ENCODE results near the gene MMP24OS. TPM values are rescaled to one million over a fixed set of nuclear protein-coding genes. Genes with fewer than 3 reads are reported as not detected.

The MMP24OS gene
- total RNA-seq, 2 experiments from 2014 or later: 26.4 to 29.2 TPM

Other genes with a start within 250 kb of the MMP24OS start
- 10 to 100 TPM; 49.6 to 51.7 TPM for gene TRPC4AP, start 185.3 kb downstream of the MMP24OS start, total RNA-seq
- 10 to 100 TPM; 15.5 to 15.8 TPM for gene EDEM2, start 130.8 kb downstream of the MMP24OS start, total RNA-seq
- gene PROCR, start 106.0 kb downstream of the MMP24OS start, total RNA-seq: 1 to 10 TPM; 1.5 to 1.7 TPM
- gene MMP24, start 51.4 kb downstream of the MMP24OS start, total RNA-seq: not detected
- 10 to 100 TPM; 93.0 to 94.7 TPM for gene EIF6, start 6.7 kb upstream of the MMP24OS start, total RNA-seq
- gene FAM83C, start 14.3 kb upstream of the MMP24OS start, total RNA-seq: not detected
- 10 to 100 TPM; 47.4 to 48.5 TPM for gene UQCC1, start 133.9 kb upstream of the MMP24OS start, total RNA-seq
- gene GDF5, start 160.1 kb upstream of the MMP24OS start, total RNA-seq: not detected
- 10 to 100 TPM; 43.4 to 46.9 TPM for gene CEP250, start 177.5 kb upstream of the MMP24OS start, total RNA-seq

Measured in activated naive CD4-positive, alpha-beta T cell treated with anti-CD3 and anti-CD28 coated beads for 36 hours (primary cell).